IMR-90 (cell line): ENCODE measurements around the gene TAS2R30. TPM values are rescaled to one million over a fixed set of nuclear protein-coding genes. Genes with fewer than 3 reads are reported as not detected.

Experiments
- ATAC-seq: fragments of 200-7000 bp; cut with Tn5 transposase; 2 replicates; pipeline ENCODE4 v1.9.1; 2020; ENCODE audit warnings: low read depth, mild to moderate bottlenecking, moderate library complexity
- Bru-seq: library from RNA; stranded (reverse); fragments of 400-500 nt; gene quantifications from one replicate; lab custom pipeline; 2021; lab: Mats Ljungman, UMichigan
- BruChase-seq, 2 experiments: library from RNA; stranded (reverse); fragments of 400-500 nt; gene quantifications; one replicate each; lab custom pipeline; 2021; lab: Mats Ljungman, UMichigan
- BruUV-seq: library from RNA; stranded (reverse); fragments of 400-500 nt; replicated peaks from 2 replicates; lab custom pipeline; 2021; lab: Mats Ljungman, UMichigan
- CTCF ChIA-PET: fragments of 300-600 bp; formaldehyde crosslinking; extraction: SDS; loops from one replicate; lab custom pipeline; 2021; ENCODE audit warnings: antibody characterized with exemption; lab: Yijun Ruan, JAX
- POLR2A ChIA-PET: fragments of 300-600 bp; sonication (Branson Sonifier 250); formaldehyde crosslinking; loops from one replicate; lab custom pipeline; 2022; ENCODE audit warnings: antibody characterized with exemption; ENCODE audit not compliant: unreplicated experiment; lab: Charles Lee
- DNase-seq: peaks from one replicate; pipeline ENCODE4 v3.0.0; 2013
- H2AFZ ChIP-seq: replicated peaks from 2 replicates; pipeline ENCODE3; 2013; ENCODE audit warnings: low read length, mild to moderate bottlenecking; ENCODE audit not compliant: poor library complexity
- H2AK5ac ChIP-seq: 2 replicates; pipeline ENCODE4 v1.6.1; 2013; ENCODE audit warnings: low read depth, low read length, inconsistent platforms
- H2AK9ac ChIP-seq: replicated peaks from 2 replicates; pipeline ENCODE3; 2013; ENCODE audit warnings: mild to moderate bottlenecking, low read depth, low read length, moderate library complexity; ENCODE audit not compliant: poor library complexity
- H2BK120ac ChIP-seq: 2 replicates; pipeline ENCODE4 v1.6.1; 2013; ENCODE audit warnings: low read depth, low read length, inconsistent platforms
- H2BK15ac ChIP-seq: 3 replicates; pipeline ENCODE4 v1.6.1; 2013; ENCODE audit warnings: low read depth, low read length, inconsistent platforms
- H2BK20ac ChIP-seq: 2 replicates; pipeline ENCODE4 v1.6.1; 2013; ENCODE audit warnings: low read depth, mild to moderate bottlenecking, inconsistent platforms, low read length, moderate library complexity
- H2BK5ac ChIP-seq: 2 replicates; pipeline ENCODE4 v1.6.1; 2013; ENCODE audit warnings: mild to moderate bottlenecking, low read depth, low read length, inconsistent platforms; ENCODE audit not compliant: poor library complexity, severe bottlenecking
- H3K14ac ChIP-seq: replicated peaks from 2 replicates; pipeline ENCODE4 v1.6.1; 2013; ENCODE audit warnings: low read depth, low read length, inconsistent platforms
- H3K18ac ChIP-seq: 2 replicates; pipeline ENCODE4 v1.6.1; 2013; ENCODE audit warnings: low read depth, low read length, control low read depth
- H3K23ac ChIP-seq: 2 replicates; pipeline ENCODE4 v1.6.1; 2013; ENCODE audit warnings: low read depth, low read length, inconsistent platforms
- H3K27ac ChIP-seq: 2 replicates; pipeline ENCODE4 v1.5.1; 2013; ENCODE audit warnings: mild to moderate bottlenecking, control low read depth, low read length; ENCODE audit not compliant: insufficient read depth
- H3K27me3 ChIP-seq: 2 replicates; pipeline ENCODE4 v1.6.1; 2013; ENCODE audit warnings: low read length; ENCODE audit not compliant: control insufficient read depth, insufficient read depth
- H3K36me3 ChIP-seq: 2 replicates; pipeline ENCODE4 v1.6.1; 2013; ENCODE audit warnings: low read length, mixed read lengths; ENCODE audit not compliant: control insufficient read depth, insufficient read depth
- H3K4ac ChIP-seq: 2 replicates; pipeline ENCODE4 v1.6.1; 2013; ENCODE audit warnings: low read depth, low read length, inconsistent platforms
- H3K4me1 ChIP-seq: 2 replicates; pipeline ENCODE4 v1.6.1; 2013; ENCODE audit warnings: low read length, mixed read lengths; ENCODE audit not compliant: control insufficient read depth, insufficient read depth
- H3K4me2 ChIP-seq: 2 replicates; pipeline ENCODE4 v1.6.1; 2013; ENCODE audit warnings: low read depth, mild to moderate bottlenecking, control low read depth, low read length, moderate library complexity
- H3K4me3 ChIP-seq: 2 replicates; pipeline ENCODE4 v1.5.1; 2013; ENCODE audit warnings: low read depth, mild to moderate bottlenecking, control low read depth, low read length, moderate library complexity; ENCODE audit not compliant: insufficient read depth
- H3K56ac ChIP-seq: 2 replicates; pipeline ENCODE4 v1.6.1; 2013; ENCODE audit warnings: low read length, inconsistent platforms; ENCODE audit not compliant: insufficient read depth; ENCODE audit errors: extremely low read depth
- H3K79me1 ChIP-seq, 2 experiments: 2 replicates each; pipeline ENCODE4 v1.6.1; 2013; ENCODE audit warnings: low read length in 2 of 2, inconsistent platforms in 1 of 2, low read depth in 1 of 2
- H3K9ac ChIP-seq: 2 replicates; pipeline ENCODE4 v1.6.1; 2013; ENCODE audit warnings: low read depth, low read length, control low read depth
- H3K9me1 ChIP-seq: 2 replicates; pipeline ENCODE4 v1.6.1; 2013; ENCODE audit warnings: low read length, inconsistent platforms; ENCODE audit not compliant: insufficient read depth
- H3K9me3 ChIP-seq: 2 replicates; pipeline ENCODE4 v1.6.1; 2013; ENCODE audit warnings: low read length; ENCODE audit not compliant: control insufficient read depth, insufficient read depth
- H4K20me1 ChIP-seq: 2 replicates; pipeline ENCODE4 v1.6.1; 2013; ENCODE audit warnings: low read length, inconsistent platforms; ENCODE audit not compliant: insufficient read depth
- H4K5ac ChIP-seq: 2 replicates; pipeline ENCODE4 v1.6.1; 2013; ENCODE audit warnings: mild to moderate bottlenecking, low read depth, low read length, control low read depth
- H4K8ac ChIP-seq, 2 experiments: 2 replicates each; pipeline ENCODE4 v1.6.1; 2013; ENCODE audit warnings: low read depth in 2 of 2, low read length in 2 of 2, control low read depth in 1 of 2, inconsistent platforms in 1 of 2
- H4K91ac ChIP-seq: 2 replicates; pipeline ENCODE4 v1.6.1; 2013; ENCODE audit warnings: low read depth, low read length, inconsistent platforms; ENCODE audit not compliant: insufficient read depth
- CHD1 ChIP-seq: IDR thresholded peaks from 2 replicates; pipeline ENCODE4 v1.6.1; 2012; ENCODE audit warnings: low read depth, low read length, improper control_type of control experiment
- POLR2A ChIP-seq: IDR thresholded peaks from 2 replicates; pipeline ENCODE4 v1.6.1; 2012; ENCODE audit warnings: mild to moderate bottlenecking, low read depth, low read length
- RAD21 ChIP-seq: IDR thresholded peaks from 2 replicates; pipeline ENCODE4 v1.6.1; 2012; ENCODE audit warnings: low read length, improper control_type of control experiment
- WGBS, 2 experiments: methylation state at CpG; one replicate each; pipeline versions ENCODE4 v1.1.5 to v1.1.7; 2013; ENCODE audit warnings: missing lambda C conversion rate in 2 of 2; ENCODE audit not compliant: insufficient read length in 1 of 2; ENCODE audit errors: extremely low coverage in 2 of 2; 5-methylcytosine and 5-hydroxymethylcytosine counted together
- dilution Hi-C: fragments of 300-500 bp; cut with HindIII; formaldehyde crosslinking; loops from one replicate; pipeline ENCODE4 v1.14.3; 2018; ENCODE audit warnings: low sequenced_read_pairs; ENCODE audit not compliant: unreplicated experiment
- in situ Hi-C: fragments of 300-500 bp; cut with MboI; formaldehyde crosslinking; loops from 3 replicates; pipeline ENCODE4 v1.14.3; 2019; ENCODE audit warnings: low sequenced_read_pairs, inconsistent platforms, mixed read lengths
- intact Hi-C: fragments of 100-400 bp; cut with micrococcal nuclease; formaldehyde crosslinking; loops from 2 replicates; pipeline ENCODE4 v1.10.0; 2022
- long read RNA-seq: library from polyadenylated mRNA; unstranded; transcript quantifications from one replicate; pipeline ENCODE4 v2.0.0, GENCODE V29; 2021; ENCODE audit not compliant: unreplicated experiment
- polyA plus RNA-seq, 3 experiments: library from polyadenylated mRNA; depleted of rRNA; stranded (reverse); fragments of >200 nt; gene quantifications; 2 replicates each; pipeline ENCODE4 v1.2.3, GENCODE V29; 2012; ENCODE audit warnings: low replicate concordance in 1 of 3
- total RNA-seq: library from RNA; depleted of rRNA; stranded (reverse); fragments of >200 nt; gene quantifications from 2 replicates; pipeline ENCODE4 v1.2.3, GENCODE V29; 2012; rRNA removed

TAS2R30 gene
- 5.0 and 7.2 TPM in 2 replicates for total RNA-seq
- polyA plus RNA-seq (2012; rRNA removed), result 0.03 TPM in 1 of 2 replicates, not detected in the other
- not detected in 2 replicates for polyA plus RNA-seq (2012; cell fraction: cytosol; rRNA removed)
- polyA plus RNA-seq (2012; cell fraction: nucleus; rRNA removed; ENCODE audit: low replicate concordance), result 0.34 TPM in 1 of 2 replicates, not detected in the other
- Bru-seq, nascent RNA, result percentile 85 among the genes with signal in this experiment
- percentile 63 among the genes with signal in this experiment for BruChase-seq, experiment 1, labeled RNA remaining after a 6-hour chase
- BruChase-seq, experiment 2, labeled RNA remaining after a 2-hour chase, result percentile 86 among the genes with signal in this experiment
- long read RNA-seq, result 0 reads

GRCh38 chr12:11134305-11134704, at the start of gene TAS2R30:
TSS of gene TAS2R30 (minus strand) at chr12:11134644. CDS start at chr12:11134244, 400 bp downstream.
- Histone ChIP-seq H2BK5ac (no peak within 1 kb of the TSS), H3K14ac (no peak within 1 kb of the TSS), H4K5ac (no peak within 1 kb of the TSS), H3K23ac (no peak within 1 kb of the TSS), H3K27me3 (no peaks in the 10 kb centered on the region), H2AFZ (no peak within 1 kb of the TSS), H3K4me1 (no peaks in the 10 kb centered on the region), H4K20me1 (peaks cover 9% of the 10 kb centered on the region), H2BK20ac (no peak within 1 kb of the TSS), H3K79me1 (peaks cover 18 to 30% of the 10 kb centered on the region in 2 experiments), H3K9me3 (no peaks in the 10 kb centered on the region), H3K56ac (no peak within 1 kb of the TSS), H2BK15ac (no peak within 1 kb of the TSS), H3K36me3 (no peaks in the 10 kb centered on the region; the same call in 1 of the 2 replicates), H2BK120ac (no peak within 1 kb of the TSS), H3K18ac (no peak within 1 kb of the TSS), H4K8ac (no peak within 1 kb of the TSS), H3K9ac (no peak within 1 kb of the TSS), H3K4me3 (no peak within 1 kb of the TSS), H2AK9ac (no peak within 1 kb of the TSS), H3K27ac (no peak within 1 kb of the TSS), H3K9me1 (0 out of 2 replicates have a peak, but pooled peaks cover 3% of the 10 kb centered on the region), H4K91ac (no peak within 1 kb of the TSS), H2AK5ac (no peak within 1 kb of the TSS), H3K4ac (no peak within 1 kb of the TSS), H3K4me2 (no peak within 1 kb of the TSS)
- CTCF ChIA-PET, result no interaction called here
- intact Hi-C loops, result no loop called here
- POLR2A ChIA-PET, result no interaction called here
- DNase-seq (no peak), ATAC-seq (no peak)
- no CpG with 5 or more reads among the region's 3 CpGs for WGBS, 2 experiments
- no TSS peak for BruUV-seq
- no peak for TF ChIP-seq RAD21
- no peak for TF ChIP-seq POLR2A
- TF ChIP-seq CHD1, result no peak
- in situ Hi-C loops, result no loop called here
- dilution Hi-C loops, result no loop called here
